Activated naive CD4-positive, alpha-beta T cell treated with anti-CD3 and anti-CD28 coated beads, Interleukin-2, amount 50 U/mL, for 16 hours (primary cell): Measurements from ENCODE around the gene SKA1.

ENCODE experiments used
- DNase-seq: peaks from one replicate; pipeline ENCODE4 v3.0.0-alpha.2; 2020

SKA1 gene, protein sequence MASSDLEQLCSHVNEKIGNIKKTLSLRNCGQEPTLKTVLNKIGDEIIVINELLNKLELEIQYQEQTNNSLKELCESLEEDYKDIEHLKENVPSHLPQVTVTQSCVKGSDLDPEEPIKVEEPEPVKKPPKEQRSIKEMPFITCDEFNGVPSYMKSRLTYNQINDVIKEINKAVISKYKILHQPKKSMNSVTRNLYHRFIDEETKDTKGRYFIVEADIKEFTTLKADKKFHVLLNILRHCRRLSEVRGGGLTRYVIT

GRCh38 chr18:50374753-50375391 is at the start of gene SKA1:
Gene SKA1 (plus strand): TSS chr18:50375046. CDS start chr18:50375831, 785 bp downstream.
- DNase-seq, result peak; percentile 91

GRCh38 chr18:50327983-50328382 is 46.9 kb upstream of the SKA1 start:
- no peak for DNase-seq

DNA sequence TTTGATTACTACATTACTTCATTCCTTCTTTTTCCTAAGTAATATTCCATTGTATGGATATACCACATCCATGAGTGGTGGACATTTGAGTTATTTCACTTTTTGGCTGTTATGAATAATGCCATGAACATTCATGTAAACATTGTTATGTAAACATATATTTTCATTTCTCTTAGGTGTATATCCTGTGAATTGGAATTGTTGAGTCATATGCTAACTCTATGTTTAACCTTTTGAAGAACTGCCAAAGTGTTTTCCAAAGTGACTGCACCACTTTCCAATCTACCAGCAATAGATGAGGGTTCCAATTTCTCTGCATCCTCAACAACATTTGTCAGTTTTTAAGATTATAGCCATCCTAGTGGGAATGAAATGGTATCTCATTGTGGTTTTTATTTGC is 44.7 kb upstream of the SKA1 start:
- DNase-seq, result no peak

- no peak for DNase-seq
Measured at GRCh38 chr18:50331691-50332090, 43.2 kb upstream of the SKA1 start.

GRCh38 chr18:50334546-50335152 is 40.2 kb upstream of the SKA1 start:
- no peak for DNase-seq

DNA sequence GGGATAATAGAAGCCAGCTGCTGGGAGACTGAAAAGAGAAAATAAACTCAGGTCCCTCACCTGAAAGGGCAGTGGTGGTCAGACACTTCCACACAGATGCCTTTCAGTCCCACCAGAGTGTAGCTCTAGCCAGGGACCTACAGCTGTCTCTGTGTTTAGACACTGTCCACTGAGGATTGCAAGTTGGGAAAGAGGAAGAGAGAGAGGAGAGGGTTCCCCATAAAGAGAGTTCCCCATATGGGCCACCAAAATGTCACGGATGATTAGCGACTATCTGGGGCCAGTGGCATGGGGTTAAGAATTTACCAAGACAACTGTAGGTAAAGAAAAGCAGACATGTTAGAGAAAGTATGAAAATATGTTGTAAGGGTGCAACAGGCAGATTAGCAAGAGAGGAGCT is 36.7 kb upstream of the SKA1 start:
- DNase-seq, result no peak

GRCh38 chr18:50338715-50339114 is 36.1 kb upstream of the SKA1 start:
- DNase-seq, result no peak

- DNase-seq, result no peak
Measured at GRCh38 chr18:50340078-50340477, 34.8 kb upstream of the SKA1 start.

- DNase-seq, result no peak
Measured at GRCh38 chr18:50341443-50341842, 33.4 kb upstream of the SKA1 start.

- DNase-seq, result no peak
Measured at GRCh38 chr18:50350699-50351098, 24.1 kb upstream of the SKA1 start.

DNA sequence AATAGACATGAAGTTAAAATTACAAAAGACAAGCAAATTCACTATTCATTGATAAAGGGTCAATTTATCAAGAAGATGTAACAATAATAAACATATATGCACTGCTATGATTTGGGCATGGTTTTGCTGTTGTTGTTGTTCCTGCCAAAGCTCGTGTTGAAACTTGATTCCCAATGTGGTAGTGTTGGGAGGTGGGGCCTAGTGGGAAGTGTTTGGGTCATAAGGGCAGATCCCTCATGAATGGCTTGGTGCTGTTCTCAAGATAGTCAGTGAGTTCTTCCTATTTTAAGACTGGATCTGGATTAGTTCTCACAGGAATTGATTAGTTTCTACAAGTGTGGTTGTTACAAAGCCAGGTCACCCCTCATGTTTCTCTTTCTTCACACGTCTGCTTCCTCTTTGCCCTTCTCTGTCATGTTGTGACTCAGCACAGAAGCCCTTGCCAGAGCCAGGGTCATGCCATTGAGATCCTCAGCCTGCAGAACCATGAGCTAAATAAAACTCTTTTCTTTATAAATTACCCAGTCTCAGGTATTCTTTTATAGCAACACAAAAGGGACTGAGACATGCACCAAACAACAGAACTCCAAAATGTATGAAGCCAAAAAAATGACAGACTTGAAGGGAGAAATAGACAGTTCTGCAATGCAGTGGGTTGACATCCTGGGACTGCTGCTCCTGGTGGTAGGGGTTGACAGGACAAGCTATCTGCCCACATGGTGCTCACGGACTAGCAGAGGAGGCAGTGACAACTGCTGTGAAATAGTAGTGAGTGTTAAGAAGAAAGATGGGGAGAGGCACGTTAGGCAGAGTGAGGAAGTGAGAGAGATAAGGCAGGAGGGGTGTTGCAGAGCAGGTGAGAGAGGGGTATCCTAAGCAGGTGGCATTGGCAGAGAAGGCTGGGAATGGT is 18.6 kb upstream of the SKA1 start:
- DNase-seq, result no peak

DNA sequence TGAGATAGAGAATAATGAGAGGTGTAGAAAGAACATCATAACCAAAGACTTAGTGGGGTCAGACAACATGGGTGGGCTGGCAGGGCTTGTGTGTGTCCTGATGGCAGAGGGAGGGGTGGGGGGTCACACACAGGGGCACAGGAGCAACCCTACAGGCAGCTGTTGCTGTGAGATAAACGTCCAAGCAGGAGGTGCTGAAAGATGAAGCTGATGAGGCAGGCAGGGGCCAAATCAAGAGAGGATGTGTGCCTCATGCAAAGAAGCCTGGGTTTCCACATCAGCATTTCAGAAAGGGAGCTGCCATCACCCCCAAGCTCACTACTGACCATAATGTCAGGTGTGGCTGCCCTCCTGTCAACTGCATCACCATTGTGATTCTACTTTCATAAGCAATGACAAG is 16.0 kb upstream of the SKA1 start:
- DNase-seq, result no peak

DNA sequence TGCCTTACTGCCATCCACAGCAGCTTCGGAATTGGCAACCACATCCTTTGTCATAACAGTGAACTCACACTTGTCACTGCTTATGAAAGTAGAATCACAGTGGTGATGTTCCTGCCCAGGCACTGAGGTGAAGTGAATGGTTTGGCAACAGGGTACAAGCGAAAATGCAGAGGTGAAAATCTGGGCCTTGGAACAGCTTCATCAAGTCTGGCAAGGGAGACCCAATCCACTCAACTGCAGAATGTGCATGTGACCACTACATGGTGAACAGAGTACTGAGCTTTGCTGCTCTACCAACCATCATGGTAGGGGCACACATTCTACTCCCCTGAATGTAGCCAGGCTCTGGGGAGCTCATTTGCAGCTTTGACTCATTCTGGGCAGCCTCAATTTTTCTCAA is 15.0 kb upstream of the SKA1 start:
- DNase-seq, result no peak

DNA sequence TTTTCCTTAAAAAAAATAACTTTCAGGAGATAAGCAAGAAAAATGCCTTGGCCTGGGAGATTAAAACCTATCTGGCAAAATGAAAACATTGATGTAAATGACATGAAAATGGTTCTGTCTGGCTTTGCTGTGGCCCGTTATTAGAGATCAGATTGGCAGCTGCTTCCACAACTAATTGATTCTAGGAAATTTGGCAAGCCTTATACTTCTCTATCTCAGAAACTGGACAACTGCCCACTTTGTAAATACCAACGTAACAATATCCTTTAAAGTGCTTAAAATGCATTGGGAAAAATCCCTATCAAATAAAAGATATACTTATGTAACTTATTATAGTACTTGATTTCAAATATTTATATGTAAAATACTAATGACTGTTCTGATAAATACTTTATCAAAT is 14.2 kb upstream of the SKA1 start:
- DNase-seq, result no peak

- DNase-seq, result no peak
Measured at GRCh38 chr18:50369672-50370071, 5.2 kb upstream of the SKA1 start.

- DNase-seq, result no peak
Measured at GRCh38 chr18:50372743-50373142, 2.1 kb upstream of the SKA1 start.

- no peak for DNase-seq
Measured at GRCh38 chr18:50373561-50374219, 1.2 kb upstream of the SKA1 start.

DNA sequence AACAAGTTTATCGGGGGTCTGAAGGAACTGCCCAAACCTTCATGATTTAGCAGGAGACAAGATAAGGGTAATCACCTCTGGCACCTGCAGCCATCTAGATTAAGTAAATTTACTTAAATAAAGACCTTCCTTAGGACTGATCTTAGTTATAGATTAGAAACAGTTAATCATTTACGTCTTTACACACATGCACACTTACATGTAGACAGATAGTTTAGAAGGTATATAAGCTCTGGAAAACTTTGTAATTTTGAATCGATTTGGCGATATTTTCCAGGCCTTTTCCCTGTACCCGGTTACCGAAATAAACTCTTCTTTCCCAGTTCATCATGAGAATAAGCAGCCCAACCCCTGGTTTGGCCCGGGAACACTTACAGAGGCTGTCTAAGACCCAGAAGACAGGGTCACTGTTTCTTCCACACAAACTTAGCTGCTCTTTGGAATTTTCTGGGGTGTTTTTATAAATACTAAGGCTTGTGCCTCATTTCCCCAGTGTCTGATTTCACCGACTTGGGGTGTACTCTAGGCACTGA is 560 bp upstream of the SKA1 start:
- no peak for DNase-seq

GRCh38 chr18:50377061-50377798 is 2.4 kb downstream of the SKA1 start:
- no peak for DNase-seq

DNA sequence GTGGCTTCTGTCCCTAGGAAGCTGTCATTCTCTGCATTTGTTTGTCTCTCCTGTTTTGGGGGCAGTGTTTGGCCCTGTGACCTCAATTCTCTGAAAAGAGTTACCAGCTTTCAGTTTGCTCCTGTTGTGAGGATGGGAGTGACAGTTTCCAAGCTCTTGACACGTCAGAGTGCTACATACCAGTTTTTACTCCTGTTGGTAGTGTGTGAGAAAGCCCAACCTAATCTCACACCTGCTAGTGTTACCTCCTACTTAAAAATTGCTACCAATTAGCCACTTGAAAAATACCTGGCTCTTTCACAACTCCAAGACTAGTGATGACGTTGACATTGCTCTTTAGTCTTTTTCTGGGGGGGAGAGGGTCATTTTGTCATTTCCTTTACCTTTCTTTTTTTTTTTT is 14.1 kb downstream of the SKA1 start:
- DNase-seq, result no peak

- no peak for DNase-seq
Measured at GRCh38 chr18:50393802-50394201, 19.0 kb downstream of the SKA1 start.

DNA sequence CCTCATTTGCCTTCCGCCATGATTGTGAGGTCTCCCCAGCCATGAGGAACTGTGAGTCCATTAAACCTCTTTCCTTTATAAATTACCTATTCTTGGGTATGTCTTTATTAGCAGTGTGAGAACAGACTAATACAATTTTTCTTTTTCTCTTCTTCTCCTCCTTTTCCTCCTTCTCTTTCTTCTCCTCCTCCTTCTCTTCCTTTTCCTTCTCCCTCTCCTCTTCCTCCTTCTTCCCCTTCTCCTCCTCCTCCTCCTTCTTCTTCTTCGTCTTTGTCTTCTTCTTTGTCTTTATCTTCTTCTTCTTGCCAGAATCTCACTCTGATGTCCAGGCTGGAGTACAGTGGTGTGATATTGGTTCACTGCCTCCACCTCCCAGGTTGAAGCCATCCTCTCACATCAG is 20.2 kb downstream of the SKA1 start:
- DNase-seq, result no peak
